ENCODE measurements around the gene PRDX2.

The PRDX2 gene

GRCh38 chr19:12778905-12779161 lies 22.8 kb downstream of the PRDX2 start:
- DNase-seq: no peak

- no peak for DNase-seq
These were observed 23.3 kb downstream of the PRDX2 start for GRCh38 chr19:12778017-12778904.

- DNase-seq: peak; percentile 66
These were observed 24.2 kb downstream of the PRDX2 start for GRCh38 chr19:12777217-12778016.

GRCh38 chr19:12774588-12775555 lies 26.7 kb downstream of the PRDX2 start, which contains the start of gene HOOK2:
Gene HOOK2 (minus strand): TSS chr19:12775552. CDS start chr19:12775449, 103 bp downstream.
- DNase-seq: no peak

- DNase-seq: no peak
These were observed 28.0 kb downstream of the PRDX2 start for GRCh38 chr19:12773571-12773970.

- DNase-seq: no peak
These were observed 29.3 kb downstream of the PRDX2 start for GRCh38 chr19:12772323-12772722.

GRCh38 chr19:12770922-12771321 lies 30.7 kb downstream of the PRDX2 start:
- no peak for DNase-seq

- DNase-seq: no peak
These were observed 31.9 kb downstream of the PRDX2 start for GRCh38 chr19:12769689-12770088.

- no peak for DNase-seq
These were observed 33.9 kb downstream of the PRDX2 start for GRCh38 chr19:12767666-12768065.

GRCh38 chr19:12767150-12767549 lies 34.5 kb downstream of the PRDX2 start:
- DNase-seq: no peak

GRCh38 chr19:12766051-12766521 lies 35.5 kb downstream of the PRDX2 start:
- DNase-seq: no peak

- no peak for DNase-seq
These were observed 36.9 kb downstream of the PRDX2 start for GRCh38 chr19:12764698-12765097.

- DNase-seq: no peak
These were observed 38.5 kb downstream of the PRDX2 start for GRCh38 chr19:12763100-12763499.

- DNase-seq: no peak
These were observed 41.9 kb downstream of the PRDX2 start for GRCh38 chr19:12759686-12760085.

GRCh38 chr19:12757544-12758274 lies 43.9 kb downstream of the PRDX2 start:
- DNase-seq: peak; percentile 52

GRCh38 chr19:12756150-12756883 lies 45.3 kb downstream of the PRDX2 start:
- DNase-seq: no peak

GRCh38 chr19:12754465-12755196 lies 47.0 kb downstream of the PRDX2 start:
- no peak for DNase-seq

- DNase-seq: no peak
These were observed 49.4 kb downstream of the PRDX2 start for GRCh38 chr19:12752056-12752781.

- no peak for DNase-seq
These were observed 50.0 kb downstream of the PRDX2 start, which contains the start of gene BEST2 for GRCh38 chr19:12751635-12752034. Gene BEST2 (plus strand): TSS chr19:12751791. CDS start chr19:12752593, 802 bp downstream.

GRCh38 chr19:12750851-12751250 lies 50.7 kb downstream of the PRDX2 start:
- no peak for DNase-seq

All from NCI-H2227 treated with DMSO at 0.1 percent for 48 hours (cell line).